HG03066 (cell line): ENCODE results near the gene KIF3A.

Source experiments
- ATAC-seq: cut with Tn5 transposase; IDR thresholded peaks from one replicate; pipeline ENCODE4 v1.9.1; 2021; ENCODE audit warnings: low read depth; ENCODE audit not compliant: unreplicated experiment

The KIF3A gene

DNA sequence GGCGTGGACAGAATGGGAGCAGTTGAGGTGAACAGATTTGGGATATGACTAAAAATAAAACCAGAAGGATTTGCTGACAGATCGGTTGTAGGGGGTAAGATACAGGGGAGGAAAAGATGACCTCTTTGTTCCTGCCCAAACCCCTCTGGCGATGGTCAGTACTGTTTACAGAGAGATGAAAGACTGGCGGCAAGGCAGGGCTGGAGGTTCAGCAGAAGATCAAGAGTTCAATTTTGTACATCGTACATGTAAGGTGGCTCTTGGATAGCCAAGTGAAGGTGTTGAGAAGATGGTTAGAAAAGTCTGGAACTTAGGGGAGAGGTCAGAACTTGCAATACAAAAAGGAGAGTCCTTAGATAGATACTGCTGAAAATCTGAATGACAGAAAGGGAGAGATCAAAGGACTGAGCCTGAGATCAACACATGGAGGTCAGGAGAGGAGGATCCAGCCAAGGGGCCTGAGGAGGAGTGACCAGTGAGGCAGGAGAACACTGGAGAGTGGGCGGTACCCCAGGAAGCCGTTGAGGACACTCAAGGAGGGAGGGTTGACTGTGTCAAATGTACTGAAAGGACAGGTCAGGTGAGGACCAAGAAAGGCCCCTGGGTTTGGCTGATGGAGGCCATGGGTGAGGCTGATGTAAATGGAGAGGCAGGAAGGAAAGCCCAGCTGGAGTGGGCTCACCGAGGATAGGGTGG lies 56.4 kb downstream of the KIF3A start:
- ATAC-seq: no peak

DNA sequence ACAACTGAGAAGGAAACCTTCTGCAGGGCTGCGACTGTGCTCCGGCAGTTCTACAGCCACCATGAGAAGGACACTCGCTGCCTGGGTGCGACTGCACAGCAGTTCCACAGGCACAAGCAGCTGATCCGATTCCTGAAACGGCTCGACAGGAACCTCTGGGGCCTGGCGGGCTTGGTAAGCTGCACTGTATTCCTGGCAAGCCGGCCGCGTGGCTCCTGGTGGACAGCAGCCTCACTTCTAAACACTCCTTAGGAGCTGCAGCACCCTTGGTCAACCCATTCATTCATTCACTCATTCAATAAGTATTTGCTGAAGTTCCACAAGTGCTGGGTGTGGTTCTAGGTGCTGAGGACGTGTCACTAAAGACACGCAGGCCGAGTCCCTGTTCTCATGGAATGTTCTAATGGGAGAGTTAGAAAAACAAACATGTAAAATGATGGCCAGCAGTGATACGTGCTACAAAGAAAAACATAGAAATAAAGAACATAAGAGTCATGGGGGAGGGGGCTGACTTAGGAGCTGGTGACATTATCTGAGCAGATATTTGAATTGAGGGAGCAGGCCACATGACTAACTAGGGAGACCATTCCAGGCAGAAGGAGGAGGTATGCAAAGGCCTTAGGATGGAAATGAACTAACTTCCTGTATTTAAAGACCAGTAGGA lies 57.5 kb downstream of the KIF3A start:
- no peak for ATAC-seq

- no peak for ATAC-seq
Measured at GRCh38 chr5:132679166-132679565, 58.2 kb downstream of the KIF3A start.

DNA sequence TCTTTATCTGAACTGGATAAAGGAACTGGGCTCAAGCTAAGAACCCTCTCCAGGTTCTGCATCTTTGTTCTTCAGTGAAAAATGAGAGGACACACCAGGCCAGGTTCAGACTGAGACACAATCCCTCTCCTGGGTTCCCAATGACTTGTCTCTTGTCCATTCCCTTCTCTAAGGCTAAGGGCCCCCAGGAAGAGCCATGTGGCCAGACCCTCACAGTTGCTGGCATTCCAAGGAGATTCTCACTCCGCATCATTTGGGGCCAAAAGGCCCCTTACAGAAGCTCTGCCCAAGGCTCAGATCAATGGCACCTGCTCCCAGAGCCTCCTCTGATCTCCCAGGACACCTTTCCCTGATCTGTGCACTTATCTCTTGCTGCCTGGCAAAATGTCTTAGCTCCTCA lies 58.6 kb downstream of the KIF3A start:
- ATAC-seq: no peak

DNA sequence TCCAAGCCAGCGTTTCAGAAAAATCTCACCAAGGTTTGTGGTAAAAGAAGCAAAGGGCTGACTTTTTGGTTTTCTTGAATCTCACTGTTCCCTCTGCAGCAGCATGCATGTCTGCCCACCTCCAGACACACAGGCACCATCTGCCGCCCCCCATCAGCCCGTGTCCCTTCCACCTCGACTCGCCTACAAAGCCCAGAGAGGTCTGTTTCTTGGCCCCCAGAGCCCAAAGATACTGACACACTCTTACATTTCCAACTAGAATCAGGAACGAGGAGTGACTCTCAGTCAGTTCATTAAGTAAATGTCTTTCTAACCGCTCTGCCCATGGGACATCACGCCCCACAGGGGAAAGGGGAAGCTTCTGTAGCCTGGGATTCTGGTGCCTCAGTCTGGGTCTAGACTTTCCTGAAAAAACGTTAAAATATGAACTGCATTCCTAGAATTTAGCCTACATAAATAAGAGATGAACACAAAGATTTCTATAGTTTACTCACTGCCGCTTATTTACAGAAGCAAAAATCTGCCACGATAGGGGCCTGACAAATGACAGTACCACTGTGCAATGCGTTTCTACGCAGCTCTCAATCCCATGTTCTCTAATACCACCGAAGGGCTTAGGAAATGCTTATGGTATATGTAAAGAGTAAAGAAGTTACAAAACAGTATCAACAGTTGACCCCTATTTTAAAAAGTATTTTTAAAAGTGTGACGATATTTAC lies 59.5 kb downstream of the KIF3A start:
- ATAC-seq: no peak

DNA sequence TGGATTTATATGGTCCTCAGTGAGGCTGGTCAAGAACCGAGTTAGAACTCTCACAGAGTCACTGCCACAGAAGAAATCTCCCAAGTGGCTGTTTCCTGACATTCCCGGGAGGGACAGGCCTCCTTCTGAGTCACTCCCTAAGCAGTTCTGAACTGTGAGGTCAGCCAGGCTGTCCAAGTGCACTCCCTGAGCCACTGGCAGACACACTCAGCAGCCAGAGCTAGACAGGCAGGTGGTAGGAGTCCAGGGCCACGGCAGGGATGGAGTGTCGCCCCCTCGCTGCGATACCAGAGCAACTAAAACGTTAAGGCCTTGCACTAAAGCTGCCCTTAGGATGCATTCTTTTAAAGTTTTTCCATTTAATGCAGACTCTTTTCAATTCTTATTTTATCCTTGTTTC lies 60.2 kb downstream of the KIF3A start:
- no peak for ATAC-seq

GRCh38 chr5:132675936-132676689 lies 61.2 kb downstream of the KIF3A start:
- no peak for ATAC-seq

GRCh38 chr5:132674671-132675506 lies 62.5 kb downstream of the KIF3A start:
- ATAC-seq: peak; percentile 72

- ATAC-seq: no peak
Measured at GRCh38 chr5:132673939-132674630, 63.3 kb downstream of the KIF3A start, which contains the start of gene IL4. Gene IL4, plus strand, starts transcription at chr5:132673989. Its CDS starts 62 bp downstream, at chr5:132674051.

- ATAC-seq: no peak
Measured at GRCh38 chr5:132673488-132673887, 63.9 kb downstream of the KIF3A start.

DNA sequence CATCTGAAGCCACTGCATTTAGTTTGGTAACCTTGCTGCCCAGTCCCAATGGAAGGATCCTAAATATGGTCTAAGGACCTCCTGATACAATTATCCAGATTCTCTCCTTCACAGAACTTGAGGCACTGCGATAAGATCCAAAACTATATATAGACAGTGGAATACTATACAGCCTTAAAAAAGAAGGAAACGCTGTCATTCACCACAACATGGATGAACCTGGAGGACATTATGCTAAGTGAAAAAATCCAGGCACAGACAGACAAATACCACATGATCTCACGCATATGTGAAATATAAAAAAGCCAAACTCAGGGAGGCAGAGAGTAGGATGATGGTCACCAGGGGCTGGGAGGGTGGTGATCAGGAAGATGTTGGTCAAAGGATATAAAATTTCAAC lies 66.3 kb downstream of the KIF3A start:
- no peak for ATAC-seq

GRCh38 chr5:132669966-132670882 lies 67.1 kb downstream of the KIF3A start:
- no peak for ATAC-seq

DNA sequence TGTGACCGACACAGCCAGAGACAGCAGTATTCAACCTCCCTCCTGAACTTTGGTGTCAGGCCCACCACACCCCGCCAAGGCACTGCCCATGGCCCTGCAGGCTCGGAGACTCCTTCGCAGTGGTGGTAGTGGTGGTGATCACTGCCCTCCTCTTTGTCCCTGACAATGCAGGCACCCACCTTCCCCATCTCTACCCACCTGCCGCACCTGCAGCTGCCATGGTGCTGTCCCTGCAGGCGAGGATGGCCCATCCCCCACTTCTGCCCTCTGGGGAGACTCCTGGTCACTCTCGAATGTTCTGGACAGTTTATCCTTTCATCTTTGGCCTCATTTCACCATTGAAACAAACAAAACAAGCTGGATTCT lies 67.9 kb downstream of the KIF3A start:
- no peak for ATAC-seq

- ATAC-seq: no peak
Measured at GRCh38 chr5:132668706-132669454, 68.5 kb downstream of the KIF3A start.

- ATAC-seq: no peak
Measured at GRCh38 chr5:132667761-132668705, 69.3 kb downstream of the KIF3A start.

DNA sequence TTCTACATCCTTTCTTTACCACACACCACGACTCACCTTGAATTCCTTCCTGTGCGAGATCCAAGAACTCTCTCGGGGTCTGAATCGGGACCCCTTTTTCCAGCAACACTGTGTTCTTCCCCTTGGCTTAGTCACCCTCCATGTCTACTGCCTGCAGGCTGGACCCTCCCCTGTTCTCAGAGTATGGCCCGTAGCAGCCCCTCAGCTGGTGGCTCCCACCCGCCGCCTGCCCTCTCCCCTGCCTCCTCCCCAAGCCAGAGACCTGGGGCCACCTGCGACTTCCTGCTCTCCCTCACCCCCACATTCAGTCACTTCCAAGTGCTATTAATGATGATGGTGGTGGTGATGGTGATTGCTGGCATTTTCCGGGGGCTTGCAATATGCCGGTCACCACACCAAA lies 70.0 kb downstream of the KIF3A start:
- no peak for ATAC-seq
